HG02981 (cell line): ENCODE results near the gene UIMC1.

Experiments used
- ATAC-seq: cut with Tn5 transposase; IDR thresholded peaks from one replicate; pipeline ENCODE4 v1.9.1; 2021; ENCODE audit warnings: mild to moderate bottlenecking, moderate library complexity; ENCODE audit not compliant: unreplicated experiment

UIMC1 gene

GRCh38 chr5:176956756-176957155, 49.8 kb downstream of the UIMC1 start:
- no peak for ATAC-seq

DNA sequence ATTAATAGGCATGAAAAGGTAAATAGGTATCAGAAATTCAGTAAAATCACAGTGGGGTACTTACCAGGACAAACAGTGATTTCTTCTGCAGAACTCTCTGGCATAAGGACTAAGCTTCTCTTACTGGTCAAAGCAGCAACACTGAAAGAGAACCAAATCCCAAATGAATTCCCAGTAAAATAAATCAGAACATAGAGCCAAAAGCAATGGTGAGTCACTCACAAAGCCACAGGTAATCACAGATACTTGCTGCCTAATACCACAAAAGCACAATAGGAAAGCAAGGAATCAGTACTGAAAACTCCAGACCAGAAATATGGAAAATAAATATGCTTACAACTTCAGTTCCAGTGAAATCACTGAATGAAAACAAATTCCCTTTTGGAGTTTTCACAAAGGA, 50.7 kb downstream of the UIMC1 start:
- ATAC-seq: no peak

- ATAC-seq: no peak
Observed at GRCh38 chr5:176954050-176954449, 52.5 kb downstream of the UIMC1 start.

- ATAC-seq: no peak
Observed at GRCh38 chr5:176952531-176953193, 53.9 kb downstream of the UIMC1 start.

- no peak for ATAC-seq
Observed at GRCh38 chr5:176948458-176948857, 58.1 kb downstream of the UIMC1 start.

- no peak for ATAC-seq
Observed at GRCh38 chr5:176947847-176948246, 58.7 kb downstream of the UIMC1 start.

DNA sequence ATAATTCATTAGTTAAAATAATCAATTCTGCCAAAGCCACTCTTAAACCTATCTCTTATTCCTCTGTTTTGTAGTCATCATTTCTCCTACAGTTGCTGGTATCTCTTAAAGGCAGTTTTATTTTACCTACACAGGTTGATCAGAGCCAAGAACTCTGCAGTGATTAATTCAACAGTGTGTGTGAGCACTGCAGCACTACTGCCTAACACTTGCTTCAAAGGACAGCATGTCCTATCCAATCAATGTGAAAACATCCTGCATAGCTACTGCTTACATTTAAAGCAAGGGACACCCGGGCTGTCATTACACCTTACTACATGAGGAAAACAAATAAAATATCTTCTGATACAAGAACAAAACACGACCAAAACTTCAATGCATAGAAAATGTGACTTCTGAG, 62.3 kb downstream of the UIMC1 start:
- no peak for ATAC-seq

DNA sequence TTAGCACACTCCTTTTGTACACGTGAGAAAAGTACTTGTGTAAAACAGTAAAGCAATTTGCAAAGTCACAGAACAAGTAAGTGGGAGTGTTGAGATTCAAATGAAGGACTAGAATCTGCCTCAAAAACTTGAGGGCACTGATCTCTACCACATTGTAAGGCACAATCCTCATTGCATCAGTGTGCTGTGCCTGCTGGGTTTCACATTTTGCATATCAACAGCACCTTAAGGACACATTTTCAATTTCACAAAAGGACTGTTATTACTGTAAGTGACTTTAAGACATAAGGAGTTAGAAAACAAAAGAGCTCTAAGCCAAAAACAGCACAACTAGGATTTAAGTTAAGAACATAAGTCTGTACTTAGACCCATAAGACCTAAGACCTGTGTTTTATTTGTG, 62.8 kb downstream of the UIMC1 start:
- no peak for ATAC-seq

DNA sequence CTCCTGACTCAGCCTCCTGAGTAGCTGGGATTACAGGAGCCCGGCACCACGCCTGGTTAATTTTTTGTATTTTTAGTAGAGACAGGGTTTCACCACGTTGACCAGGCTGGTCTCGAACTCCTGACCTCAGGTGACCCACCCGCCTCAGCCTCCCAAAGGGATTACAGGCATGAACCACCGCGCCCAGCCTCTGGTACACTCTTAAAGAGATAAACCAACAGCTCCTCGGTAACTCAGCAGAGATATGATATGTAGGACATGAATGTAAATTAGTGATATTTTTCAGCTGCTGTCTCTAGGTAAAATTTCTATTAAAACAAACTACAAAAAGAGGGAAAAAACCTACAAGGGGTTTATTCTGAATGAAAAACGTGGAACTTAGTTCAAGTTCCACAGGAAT, 64.6 kb downstream of the UIMC1 start:
- no peak for ATAC-seq

- ATAC-seq: no peak
Observed at GRCh38 chr5:176938472-176938871, 68.1 kb downstream of the UIMC1 start.

DNA sequence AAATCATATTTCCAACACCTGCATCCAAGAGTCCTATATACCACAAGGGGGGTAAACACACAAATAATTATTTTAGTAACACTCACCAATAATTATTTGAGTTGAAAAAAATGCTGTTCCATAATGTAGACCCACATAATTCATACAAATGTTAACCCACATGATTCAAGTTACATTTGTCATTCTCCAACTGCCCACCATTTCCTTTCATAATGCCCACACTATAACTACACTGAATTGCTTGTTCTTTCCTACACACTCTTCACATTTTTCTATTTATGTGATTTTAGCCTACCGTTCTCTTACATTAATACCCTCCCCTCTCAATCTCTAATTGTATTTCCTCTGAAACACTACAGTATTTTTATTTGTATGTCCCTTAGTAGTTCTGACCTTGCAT, 71.6 kb downstream of the UIMC1 start:
- ATAC-seq: no peak

GRCh38 chr5:176934309-176934930, 72.2 kb downstream of the UIMC1 start:
- no peak for ATAC-seq

GRCh38 chr5:176929654-176930053, 76.9 kb downstream of the UIMC1 start:
- no peak for ATAC-seq

DNA sequence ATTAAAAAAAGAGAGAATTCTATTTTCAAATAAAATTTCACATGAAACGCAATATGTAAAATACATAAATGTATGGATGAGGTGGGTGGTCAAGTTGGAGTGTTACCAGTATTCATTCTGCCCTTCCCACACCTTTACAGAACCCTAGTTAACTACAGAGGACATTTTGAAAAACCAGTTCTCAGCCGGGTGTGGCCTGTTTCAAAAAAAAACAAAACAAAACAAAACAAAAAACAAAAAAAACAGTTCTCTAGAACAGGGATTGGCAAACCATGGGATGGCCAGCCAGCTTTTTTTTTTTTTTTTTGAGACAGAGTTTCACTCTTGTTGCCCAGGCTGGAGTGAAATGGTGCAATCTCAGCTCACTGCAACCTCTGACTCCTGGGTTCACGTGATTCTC, 79.0 kb downstream of the UIMC1 start:
- ATAC-seq: no peak

- no peak for ATAC-seq
Observed at GRCh38 chr5:176922817-176923216, 83.8 kb downstream of the UIMC1 start.

DNA sequence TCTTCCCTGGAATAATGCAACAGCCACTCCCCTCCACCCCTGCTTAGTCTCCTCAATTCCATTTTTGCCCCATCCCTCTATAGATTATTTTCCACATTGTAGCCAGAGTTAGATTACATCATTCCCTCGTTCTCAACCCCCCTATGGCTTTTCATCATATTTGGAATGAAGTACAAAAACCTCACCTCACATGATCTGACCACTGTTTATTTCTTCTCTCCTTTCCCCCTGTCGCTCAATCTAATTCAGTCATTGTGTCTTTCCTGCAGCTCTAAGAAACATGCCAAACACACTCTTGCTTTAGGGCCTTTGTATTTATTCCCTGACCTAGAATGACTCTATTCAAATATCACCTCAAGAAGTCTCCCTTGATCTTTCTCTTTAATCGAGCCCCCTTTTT, 84.9 kb downstream of the UIMC1 start:
- ATAC-seq: no peak

GRCh38 chr5:176918613-176919012, 88.0 kb downstream of the UIMC1 start:
- no peak for ATAC-seq

DNA sequence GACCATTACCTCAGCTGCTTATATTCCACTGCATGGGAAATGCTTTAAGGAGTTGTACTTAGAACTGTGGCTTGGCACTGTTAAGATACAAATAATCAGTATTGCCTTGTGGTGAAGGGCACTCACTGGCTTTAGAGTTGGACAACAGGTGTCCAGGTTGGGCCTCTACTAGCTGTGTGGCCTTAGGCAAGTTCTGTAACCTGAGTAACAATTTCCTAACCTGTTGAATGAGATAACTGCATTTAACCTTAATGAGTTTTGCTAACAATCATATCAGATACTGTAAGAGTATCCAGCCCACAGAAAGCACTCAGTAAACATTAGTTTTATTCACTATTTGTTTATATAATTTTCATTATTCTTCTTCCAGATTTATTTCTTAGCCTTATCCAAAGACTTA, 90.2 kb downstream of the UIMC1 start:
- ATAC-seq: no peak

GRCh38 chr5:176915906-176916305, 90.7 kb downstream of the UIMC1 start:
- ATAC-seq: no peak

DNA sequence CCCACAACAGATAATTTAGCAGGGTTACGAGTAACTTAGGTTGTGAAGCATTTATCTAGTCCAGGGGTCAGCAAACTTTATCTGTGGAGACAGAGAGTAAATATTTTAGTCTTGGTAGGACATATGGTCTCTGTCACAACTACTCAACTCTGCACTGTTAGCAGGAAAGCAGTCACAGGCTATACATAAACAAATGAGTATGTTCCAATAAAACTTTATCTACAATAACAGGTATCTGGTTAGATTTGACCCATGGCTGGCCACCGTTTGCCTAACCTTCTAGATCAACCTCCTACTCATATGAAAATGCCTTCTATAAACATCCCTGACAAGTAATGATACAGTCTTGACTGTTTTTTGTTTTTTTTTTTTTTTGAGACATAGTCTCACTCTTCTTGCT, 94.5 kb downstream of the UIMC1 start:
- no peak for ATAC-seq

- ATAC-seq: no peak
Observed at GRCh38 chr5:176908675-176909368, 97.8 kb downstream of the UIMC1 start.

DNA sequence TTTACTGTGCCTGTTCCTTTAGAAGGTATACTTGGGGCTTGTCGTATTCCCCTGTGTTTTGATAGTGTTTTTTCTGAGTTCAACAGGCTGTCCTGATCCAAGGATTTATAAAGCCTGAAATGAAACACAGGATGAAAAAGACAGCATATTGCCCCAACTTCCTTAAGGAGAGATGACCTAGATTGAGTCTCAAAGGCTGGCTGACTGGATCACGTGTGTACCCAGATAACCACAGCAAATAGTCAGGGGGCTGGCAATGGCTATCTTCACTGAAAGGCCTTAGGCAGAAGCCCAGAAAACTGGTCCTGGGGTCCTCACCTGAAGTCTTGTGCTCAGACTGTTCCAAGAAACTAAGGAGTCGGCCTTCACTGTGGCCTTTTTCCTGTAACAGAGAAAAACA, 99.8 kb downstream of the UIMC1 start:
- ATAC-seq: no peak
